GM19193 (cell line): ENCODE results near the gene TPGS1.
A peak's percentile ranks its signal among the peaks of the same experiment; 100 is the strongest.

Experiments
- POLR2A ChIP-seq: IDR thresholded peaks from 4 replicates; pipeline ENCODE4 v1.6.1; 2011; ENCODE audit not compliant: insufficient read depth, insufficient read length; ENCODE audit errors: extremely low read depth

Gene TPGS1

DNA sequence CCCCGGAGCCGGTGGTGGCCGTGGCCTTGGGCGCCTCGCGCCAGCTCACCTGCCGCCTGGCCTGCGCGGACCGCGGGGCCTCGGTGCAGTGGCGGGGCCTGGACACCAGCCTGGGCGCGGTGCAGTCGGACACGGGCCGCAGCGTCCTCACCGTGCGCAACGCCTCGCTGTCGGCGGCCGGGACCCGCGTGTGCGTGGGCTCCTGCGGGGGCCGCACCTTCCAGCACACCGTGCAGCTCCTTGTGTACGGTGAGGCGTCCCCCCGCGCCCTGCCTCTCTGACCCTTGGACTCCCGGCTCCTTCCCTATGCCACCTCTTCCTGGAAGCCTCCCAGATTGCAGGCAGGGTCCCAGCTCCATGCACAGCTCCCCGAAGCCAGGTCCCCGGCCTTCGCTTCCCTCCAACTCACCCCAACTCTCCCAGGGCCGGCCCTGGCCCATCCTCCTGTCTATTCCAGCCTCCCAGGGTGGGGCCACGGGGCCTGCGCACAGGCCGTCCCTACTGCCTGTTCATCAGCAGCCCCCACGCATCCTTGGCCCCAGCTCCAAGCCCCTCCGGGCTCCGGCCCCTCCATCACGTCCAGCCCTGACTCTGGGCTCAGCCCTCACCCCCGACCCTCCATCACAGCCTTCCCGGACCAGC, 9.3 kb upstream of the TPGS1 start:
- TF ChIP-seq POLR2A = no peak

DNA sequence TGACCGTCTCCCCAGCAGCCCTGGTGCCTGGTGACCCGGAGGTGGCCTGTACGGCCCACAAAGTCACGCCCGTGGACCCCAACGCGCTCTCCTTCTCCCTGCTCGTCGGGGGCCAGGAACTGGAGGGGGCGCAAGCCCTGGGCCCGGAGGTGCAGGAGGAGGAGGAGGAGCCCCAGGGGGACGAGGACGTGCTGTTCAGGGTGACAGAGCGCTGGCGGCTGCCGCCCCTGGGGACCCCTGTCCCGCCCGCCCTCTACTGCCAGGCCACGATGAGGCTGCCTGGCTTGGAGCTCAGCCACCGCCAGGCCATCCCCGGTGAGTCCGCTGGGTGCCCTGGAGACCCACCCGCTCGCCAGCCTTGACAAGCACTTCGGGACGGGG, 8.8 kb upstream of the TPGS1 start:
- TF ChIP-seq POLR2A = no peak

GRCh38 chr19:498977-499623, 8.2 kb upstream of the TPGS1 start:
- TF ChIP-seq POLR2A = no peak

DNA sequence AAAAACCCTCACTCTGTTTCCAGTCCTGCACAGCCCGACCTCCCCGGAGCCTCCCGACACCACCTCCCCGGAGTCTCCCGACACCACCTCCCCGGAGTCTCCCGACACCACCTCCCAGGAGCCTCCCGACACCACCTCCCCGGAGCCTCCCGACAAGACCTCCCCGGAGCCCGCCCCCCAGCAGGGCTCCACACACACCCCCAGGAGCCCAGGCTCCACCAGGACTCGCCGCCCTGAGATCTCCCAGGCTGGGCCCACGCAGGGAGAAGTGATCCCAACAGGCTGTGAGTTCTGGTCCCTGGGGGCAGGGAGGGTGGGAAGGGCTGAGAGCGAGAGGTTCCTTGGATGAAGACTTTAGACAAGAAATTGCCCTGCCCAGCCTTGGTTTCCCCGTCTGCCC, 5.7 kb upstream of the TPGS1 start:
- TF ChIP-seq POLR2A = no peak

- TF ChIP-seq POLR2A = no peak
These were observed 2.7 kb upstream of the TPGS1 start for GRCh38 chr19:504616-505015.

GRCh38 chr19:506404-507285, 652 bp upstream of the TPGS1 start:
- peak; percentile 69 for TF ChIP-seq POLR2A

DNA sequence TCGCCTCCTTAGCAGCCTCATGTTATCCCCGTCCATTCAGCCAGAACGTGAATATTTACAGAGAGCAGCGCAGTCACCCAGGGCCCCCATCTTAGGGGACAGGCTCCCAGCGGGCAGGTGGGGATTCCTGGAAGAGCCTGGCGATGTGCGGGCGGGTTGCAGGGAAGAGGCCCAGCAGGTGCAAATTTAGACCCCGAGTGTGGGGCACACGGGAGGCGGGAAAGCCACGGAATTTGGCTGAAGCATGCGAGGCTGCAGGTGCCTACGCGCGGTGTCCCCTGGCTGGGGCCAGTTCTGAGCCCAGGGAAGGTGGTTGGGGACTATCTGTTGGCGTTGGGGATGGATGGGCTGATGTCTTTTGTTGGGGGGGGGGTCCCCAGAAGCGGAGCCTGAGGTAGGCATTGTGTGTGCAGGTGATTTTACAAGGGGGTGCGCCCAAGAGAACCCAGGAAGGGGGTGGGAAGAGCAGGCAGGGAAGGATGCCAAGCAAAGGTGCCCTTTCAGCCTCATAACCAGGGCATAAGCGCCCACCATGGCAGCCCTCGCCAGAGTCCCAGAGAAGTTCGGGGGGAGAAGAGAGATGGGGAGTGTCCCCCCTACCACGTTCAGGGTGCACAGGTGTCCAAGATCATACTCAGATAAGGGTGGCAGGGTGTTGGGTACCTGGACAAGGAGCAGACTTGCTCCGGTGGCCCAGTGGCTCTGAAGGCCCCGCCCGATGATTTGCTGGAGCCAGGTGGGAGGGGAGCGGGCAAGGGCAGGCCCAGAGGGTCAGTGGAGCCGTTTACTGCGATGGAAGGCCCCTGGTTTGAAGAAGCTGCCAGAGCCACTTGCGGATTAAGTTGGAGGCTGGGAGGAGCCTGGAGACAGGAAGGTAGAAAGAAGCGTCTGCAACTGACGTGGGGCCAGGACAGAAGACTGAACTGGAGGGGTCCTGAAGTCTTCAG, 1.2 kb downstream of the TPGS1 start:
- no peak for TF ChIP-seq POLR2A

DNA sequence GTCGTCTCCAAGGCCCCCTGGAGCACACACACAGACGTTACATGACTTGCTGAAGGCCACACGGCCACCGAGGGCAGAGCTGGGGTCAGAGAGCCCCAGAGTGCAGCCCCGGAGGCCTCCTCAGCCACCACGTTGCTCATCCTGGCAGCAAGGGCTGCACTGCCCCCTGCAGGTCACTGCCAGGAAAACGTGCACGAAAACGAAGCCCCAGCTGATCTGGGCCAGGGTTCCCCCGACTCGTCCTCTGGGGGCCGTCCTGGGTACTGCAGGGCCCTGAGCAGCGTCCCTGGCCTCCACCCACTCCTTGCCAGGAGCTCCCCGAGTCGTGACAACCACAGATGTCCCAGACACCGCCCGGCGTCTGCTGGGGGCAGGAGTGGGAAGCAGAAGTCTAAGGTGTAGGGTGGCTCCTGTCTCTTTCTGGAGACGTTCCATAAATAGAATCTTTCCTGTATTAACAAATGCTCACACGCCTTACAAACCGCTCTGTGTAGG, 3.4 kb downstream of the TPGS1 start:
- peak; percentile 25 for TF ChIP-seq POLR2A

DNA sequence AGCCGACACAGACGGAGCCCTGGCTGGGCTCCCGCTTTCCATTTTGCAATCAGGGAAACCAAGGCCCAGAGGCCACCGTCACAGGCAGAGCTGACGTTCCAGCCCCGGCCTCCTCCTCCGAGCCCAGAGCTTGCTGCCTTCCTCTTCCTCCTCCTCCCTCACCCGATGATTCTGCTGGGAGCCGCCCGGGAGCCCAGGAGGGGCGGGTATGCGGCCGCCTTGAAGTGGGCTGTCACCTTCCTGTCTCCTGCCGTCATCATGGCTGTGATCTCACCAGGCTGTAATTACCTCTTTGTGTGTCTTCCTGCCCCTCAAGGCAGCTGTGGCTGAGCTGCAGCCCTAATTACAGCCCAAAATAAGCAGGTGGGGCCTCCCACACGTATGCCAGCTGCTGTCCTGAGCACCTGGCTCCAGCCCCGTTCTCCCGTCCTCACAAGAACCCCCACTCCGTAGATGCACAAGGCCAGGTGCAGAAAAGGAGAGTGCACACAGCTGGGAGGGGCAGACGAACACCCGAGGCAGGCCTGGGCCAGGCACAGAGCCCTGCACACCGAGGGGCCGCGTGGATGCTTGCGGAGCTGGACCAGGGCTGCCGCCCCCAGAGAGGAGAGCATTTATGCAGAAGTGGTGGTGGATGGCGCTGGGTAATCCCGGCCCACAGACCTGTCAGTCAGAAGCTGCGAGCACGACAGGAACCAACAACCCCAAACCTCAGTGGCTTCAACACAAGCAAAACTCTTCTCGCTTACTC, 4.0 kb downstream of the TPGS1 start:
- TF ChIP-seq POLR2A = no peak

- no peak for TF ChIP-seq POLR2A
These were observed 5.5 kb downstream of the TPGS1 start for GRCh38 chr19:512547-513365.

- no peak for TF ChIP-seq POLR2A
These were observed 6.3 kb downstream of the TPGS1 start for GRCh38 chr19:513368-514165.

- TF ChIP-seq POLR2A = no peak
These were observed 6.9 kb downstream of the TPGS1 start for GRCh38 chr19:514166-514663.
